Measurements from ENCODE around the gene PSMB11.

PSMB11 gene

GRCh38 chr14:23053426-23053825 lies 11.4 kb downstream of the PSMB11 start:
- peaks cover 3% of the 10 kb centered on the region; the same call in 1 of the 2 replicates for H3K36me3 ChIP-seq (ENCODE audit: insufficient read depth, low read length)
- no peak overlapping the region for H3K27ac ChIP-seq (ENCODE audit: low read depth, low read length, poor library complexity, severe bottlenecking)
- H3K9me2 ChIP-seq (ENCODE audit: low read depth, low read length) = no peaks in the 10 kb centered on the region
- TF ChIP-seq CTCF (IDR thresholded peaks at IDR 0.05; ENCODE audit: low read length) (no peak), EZH2 (IDR thresholded peaks at IDR 0.05; ENCODE audit: borderline replicate concordance, low read length) (no peak)
- H2AFZ ChIP-seq (ENCODE audit: low read length) = no peak overlapping the region
- no peaks in the 10 kb centered on the region for H3K79me2 ChIP-seq (ENCODE audit: insufficient read depth, low read length)
- H3K4me1 ChIP-seq (ENCODE audit: insufficient read depth, low read length, severe bottlenecking) = peaks cover 18% of the 10 kb centered on the region
- H4K20me1 ChIP-seq (ENCODE audit: insufficient read depth, low read length) = no peaks in the 10 kb centered on the region
- H3K9ac ChIP-seq (ENCODE audit: low read length) = no peak overlapping the region
- H3K27me3 ChIP-seq (ENCODE audit: insufficient read depth, low read length) = no peaks in the 10 kb centered on the region
- no peak overlapping the region for H3K4me3 ChIP-seq (ENCODE audit: low read depth, low read length, poor library complexity, severe bottlenecking)
- no peaks in the 10 kb centered on the region for H3K9me3 ChIP-seq (ENCODE audit: low read length)
- H3F3A ChIP-seq (ENCODE audit: insufficient read depth, low read length) = no peaks in the 10 kb centered on the region
- H3K4me2 ChIP-seq (ENCODE audit: low read length) = no peak overlapping the region

- Histone ChIP-seq H3K4me1 (ENCODE audit: insufficient read depth, low read length, severe bottlenecking) (peaks cover 18% of the 10 kb centered on the region), H3F3A (ENCODE audit: insufficient read depth, low read length) (no peaks in the 10 kb centered on the region), H3K4me2 (ENCODE audit: low read length) (no peak overlapping the region), H3K79me2 (ENCODE audit: insufficient read depth, low read length) (no peaks in the 10 kb centered on the region), H3K9ac (ENCODE audit: low read length) (no peak overlapping the region), H3K4me3 (ENCODE audit: low read depth, low read length, poor library complexity, severe bottlenecking) (no peak overlapping the region), H3K27me3 (ENCODE audit: insufficient read depth, low read length) (no peaks in the 10 kb centered on the region), H3K27ac (ENCODE audit: low read depth, low read length, poor library complexity, severe bottlenecking) (no peak overlapping the region), H3K9me3 (ENCODE audit: low read length) (no peaks in the 10 kb centered on the region), H2AFZ (ENCODE audit: low read length) (no peak overlapping the region), H4K20me1 (ENCODE audit: insufficient read depth, low read length) (no peaks in the 10 kb centered on the region), H3K36me3 (ENCODE audit: insufficient read depth, low read length) (peaks cover 10% of the 10 kb centered on the region), H3K9me2 (ENCODE audit: low read depth, low read length) (no peaks in the 10 kb centered on the region)
- peak; percentile 64 for TF ChIP-seq CTCF (IDR thresholded peaks at IDR 0.05; ENCODE audit: low read length)
- TF ChIP-seq EZH2 (IDR thresholded peaks at IDR 0.05; ENCODE audit: borderline replicate concordance, low read length) = no peak
Observed at GRCh38 chr14:23054000-23054811, 12.2 kb downstream of the PSMB11 start.

DNA sequence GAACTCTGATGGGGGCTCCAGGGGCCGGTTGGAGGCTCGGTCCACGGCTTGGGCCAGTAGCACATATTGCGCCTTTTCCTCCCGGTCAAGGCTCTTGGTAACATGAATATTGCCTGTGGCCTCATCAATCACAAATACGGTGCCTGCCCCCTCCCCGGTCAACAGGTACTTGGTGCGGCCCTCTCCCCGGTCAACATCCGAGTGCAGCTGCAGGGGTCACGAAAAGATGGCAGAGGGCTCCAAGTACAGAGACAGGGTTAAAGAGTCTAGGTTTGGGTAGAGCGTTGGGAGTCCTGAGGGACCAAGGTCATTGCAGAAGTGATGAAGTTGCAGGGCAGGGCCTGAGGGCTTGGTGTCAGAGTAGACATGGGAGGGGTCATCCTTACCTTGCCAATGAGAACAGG lies 13.1 kb downstream of the PSMB11 start:
- TF ChIP-seq CTCF (IDR thresholded peaks at IDR 0.05; ENCODE audit: low read length) (no peak), EZH2 (IDR thresholded peaks at IDR 0.05; ENCODE audit: borderline replicate concordance, low read length) (no peak)
- Histone ChIP-seq H3K4me2 (ENCODE audit: low read length) (no peak overlapping the region), H3K4me1 (ENCODE audit: insufficient read depth, low read length, severe bottlenecking) (peaks cover 18% of the 10 kb centered on the region), H3K9me2 (ENCODE audit: low read depth, low read length) (no peaks in the 10 kb centered on the region), H3K79me2 (ENCODE audit: insufficient read depth, low read length) (no peaks in the 10 kb centered on the region), H3K9ac (ENCODE audit: low read length) (no peak overlapping the region), H3K9me3 (ENCODE audit: low read length) (no peaks in the 10 kb centered on the region), H3K27me3 (ENCODE audit: insufficient read depth, low read length) (no peaks in the 10 kb centered on the region), H3K36me3 (ENCODE audit: insufficient read depth, low read length) (peaks cover 17% of the 10 kb centered on the region), H2AFZ (ENCODE audit: low read length) (no peak overlapping the region), H3K4me3 (ENCODE audit: low read depth, low read length, poor library complexity, severe bottlenecking) (no peak overlapping the region), H3K27ac (ENCODE audit: low read depth, low read length, poor library complexity, severe bottlenecking) (no peak overlapping the region), H3F3A (ENCODE audit: insufficient read depth, low read length) (no peaks in the 10 kb centered on the region), H4K20me1 (ENCODE audit: insufficient read depth, low read length) (no peaks in the 10 kb centered on the region)

All from OCI-LY1 (cell line).